ENCODE measurements around the gene ARFGAP1.

The ARFGAP1 gene

GRCh38 chr20:63282946-63283345 lies 10.3 kb downstream of the ARFGAP1 start:
- no peak for TF ChIP-seq CTCF (IDR thresholded peaks at IDR 0.05; ENCODE audit: borderline replicate concordance, insufficient read depth, low read depth, low read length)
- no peak overlapping the region for H3K4me3 ChIP-seq (ENCODE audit: low read depth, low read length)

- TF ChIP-seq CTCF (IDR thresholded peaks at IDR 0.05; ENCODE audit: borderline replicate concordance, insufficient read depth, low read depth, low read length): no peak
- no peak overlapping the region for H3K4me3 ChIP-seq (ENCODE audit: low read depth, low read length)
Observed at GRCh38 chr20:63283397-63284082, 10.9 kb downstream of the ARFGAP1 start.

GRCh38 chr20:63284083-63284440 lies 11.4 kb downstream of the ARFGAP1 start:
- no peak overlapping the region for H3K4me3 ChIP-seq (ENCODE audit: low read depth, low read length)
- no peak for TF ChIP-seq CTCF (IDR thresholded peaks at IDR 0.05; ENCODE audit: borderline replicate concordance, insufficient read depth, low read depth, low read length)

- no peak for TF ChIP-seq CTCF (IDR thresholded peaks at IDR 0.05; ENCODE audit: borderline replicate concordance, insufficient read depth, low read depth, low read length)
- no peak overlapping the region for H3K4me3 ChIP-seq (ENCODE audit: low read depth, low read length)
Observed at GRCh38 chr20:63284544-63284949, 11.9 kb downstream of the ARFGAP1 start.

GRCh38 chr20:63284981-63285524 lies 12.4 kb downstream of the ARFGAP1 start:
- TF ChIP-seq CTCF (IDR thresholded peaks at IDR 0.05; ENCODE audit: borderline replicate concordance, insufficient read depth, low read depth, low read length): no peak
- no peak overlapping the region for H3K4me3 ChIP-seq (ENCODE audit: low read depth, low read length)

GRCh38 chr20:63285636-63286615 lies 13.3 kb downstream of the ARFGAP1 start:
- no peak for TF ChIP-seq CTCF (IDR thresholded peaks at IDR 0.05; ENCODE audit: borderline replicate concordance, insufficient read depth, low read depth, low read length)
- H3K4me3 ChIP-seq (ENCODE audit: low read depth, low read length): no peak overlapping the region
